GM19328 (cell line): ENCODE data around the gene TPRN.

Experiments
- ATAC-seq: cut with Tn5 transposase; IDR thresholded peaks from one replicate; pipeline ENCODE4 v1.9.1; 2021; ENCODE audit warnings: mild to moderate bottlenecking, moderate library complexity; ENCODE audit not compliant: unreplicated experiment

TPRN gene

DNA sequence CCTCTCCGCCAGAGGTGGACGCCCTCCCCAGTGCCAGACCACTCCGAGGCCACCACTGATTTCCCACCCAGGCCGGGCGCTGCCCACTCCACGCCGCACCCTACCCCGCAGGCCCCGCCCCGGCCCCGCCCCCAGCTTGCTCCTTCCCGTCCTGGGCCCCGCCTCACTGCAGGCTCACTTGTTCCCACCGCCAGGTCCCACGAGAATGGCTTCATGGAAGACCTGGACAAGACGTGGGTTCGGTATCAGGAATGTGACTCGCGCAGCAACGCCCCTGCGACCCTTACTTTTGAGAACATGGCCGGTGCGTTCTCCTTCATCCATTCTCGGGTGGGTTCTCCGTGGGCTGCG is 37.2 kb downstream of the TPRN start:
- ATAC-seq, result no peak

DNA sequence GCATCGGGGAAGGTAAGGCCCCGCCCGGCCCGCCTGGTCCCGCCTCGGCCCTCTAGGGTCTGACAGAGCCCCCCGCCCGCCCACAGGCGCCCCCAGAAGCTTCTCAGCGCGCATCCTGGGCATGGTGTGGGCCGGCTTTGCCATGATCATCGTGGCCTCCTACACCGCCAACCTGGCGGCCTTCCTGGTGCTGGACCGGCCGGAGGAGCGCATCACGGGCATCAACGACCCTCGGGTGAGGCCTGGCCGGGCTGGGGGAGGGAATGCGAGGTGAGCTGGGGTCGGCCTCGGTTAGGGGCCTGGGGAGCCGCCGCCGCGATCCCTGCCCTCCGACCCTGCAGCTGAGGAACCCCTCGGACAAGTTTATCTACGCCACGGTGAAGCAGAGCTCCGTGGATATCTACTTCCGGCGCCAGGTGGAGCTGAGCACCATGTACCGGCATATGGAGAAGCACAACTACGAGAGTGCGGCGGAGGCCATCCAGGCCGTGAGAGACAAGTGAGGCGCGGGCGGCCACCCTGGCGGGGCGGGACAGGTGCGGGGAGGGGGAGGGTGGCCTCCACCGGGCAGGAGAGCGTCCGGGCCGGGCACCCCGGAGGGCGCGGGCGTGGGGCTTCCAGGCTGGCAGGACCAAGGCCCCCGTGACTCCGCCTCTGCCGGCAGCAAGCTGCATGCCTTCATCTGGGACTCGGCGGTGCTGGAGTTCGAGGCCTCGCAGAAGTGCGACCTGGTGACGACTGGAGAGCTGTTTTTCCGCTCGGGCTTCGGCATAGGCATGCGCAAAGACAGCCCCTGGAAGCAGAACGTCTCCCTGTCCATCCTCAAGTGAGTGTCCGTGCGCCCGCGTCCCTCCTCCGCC is 37.8 kb downstream of the TPRN start:
- ATAC-seq, result no peak

DNA sequence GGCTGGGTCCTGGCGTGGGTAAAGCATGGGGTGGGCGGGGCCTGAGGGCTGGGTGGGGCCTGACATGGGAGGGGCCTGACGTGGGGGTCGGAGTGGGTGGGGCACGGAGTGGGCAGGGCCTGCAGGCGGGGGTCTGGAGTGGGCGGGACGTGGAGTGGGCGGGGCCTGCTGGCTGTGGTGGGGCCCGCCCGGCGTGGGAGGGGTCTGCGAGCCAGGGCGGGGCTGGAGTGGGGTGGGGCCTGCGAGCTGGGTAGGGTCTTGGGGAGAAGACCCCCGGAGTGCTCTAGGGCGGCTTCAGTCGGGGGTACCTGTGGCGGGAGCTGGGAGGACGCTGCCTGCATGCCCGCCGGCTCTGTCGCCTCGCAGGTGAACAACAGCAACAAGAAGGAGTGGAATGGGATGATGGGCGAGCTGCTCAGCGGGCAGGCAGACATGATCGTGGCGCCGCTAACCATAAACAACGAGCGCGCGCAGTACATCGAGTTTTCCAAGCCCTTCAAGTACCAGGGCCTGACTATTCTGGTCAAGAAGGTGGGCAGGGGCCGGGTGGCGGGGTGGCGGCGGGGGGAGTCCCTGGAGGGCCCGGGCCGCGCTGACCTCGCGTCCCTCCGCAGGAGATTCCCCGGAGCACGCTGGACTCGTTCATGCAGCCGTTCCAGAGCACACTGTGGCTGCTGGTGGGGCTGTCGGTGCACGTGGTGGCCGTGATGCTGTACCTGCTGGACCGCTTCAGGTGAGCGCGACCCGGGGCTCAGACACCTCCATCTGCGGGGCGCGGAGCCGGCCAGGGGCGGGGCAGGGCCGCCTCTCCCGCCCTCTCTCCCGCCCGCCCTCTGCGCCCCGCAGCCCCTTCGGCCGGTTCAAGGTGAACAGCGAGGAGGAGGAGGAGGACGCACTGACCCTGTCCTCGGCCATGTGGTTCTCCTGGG is 38.7 kb downstream of the TPRN start:
- no peak for ATAC-seq

- no peak for ATAC-seq
Observed at GRCh38 chr9:137160716-137161557, 39.6 kb downstream of the TPRN start.

DNA sequence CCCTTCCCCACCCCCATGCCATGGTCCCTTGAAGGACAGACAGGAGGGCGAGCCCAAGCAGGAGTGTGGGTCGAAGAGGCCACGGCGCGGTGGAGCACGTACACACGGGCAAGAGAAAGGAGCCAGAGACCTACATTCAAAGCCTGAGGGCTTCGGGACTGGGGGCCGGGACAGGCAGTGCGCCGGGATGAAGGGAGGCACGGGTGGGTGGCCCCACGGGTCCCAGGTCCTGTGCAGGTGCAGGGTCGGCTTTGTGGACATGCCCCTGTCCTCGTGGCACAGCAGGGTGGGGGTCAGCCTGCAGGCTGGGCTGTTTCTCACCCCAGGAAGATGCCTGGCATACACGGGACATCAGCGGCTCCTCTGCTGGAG is 40.5 kb downstream of the TPRN start:
- no peak for ATAC-seq

GRCh38 chr9:137159105-137160053 is 41.2 kb downstream of the TPRN start:
- ATAC-seq, result no peak

DNA sequence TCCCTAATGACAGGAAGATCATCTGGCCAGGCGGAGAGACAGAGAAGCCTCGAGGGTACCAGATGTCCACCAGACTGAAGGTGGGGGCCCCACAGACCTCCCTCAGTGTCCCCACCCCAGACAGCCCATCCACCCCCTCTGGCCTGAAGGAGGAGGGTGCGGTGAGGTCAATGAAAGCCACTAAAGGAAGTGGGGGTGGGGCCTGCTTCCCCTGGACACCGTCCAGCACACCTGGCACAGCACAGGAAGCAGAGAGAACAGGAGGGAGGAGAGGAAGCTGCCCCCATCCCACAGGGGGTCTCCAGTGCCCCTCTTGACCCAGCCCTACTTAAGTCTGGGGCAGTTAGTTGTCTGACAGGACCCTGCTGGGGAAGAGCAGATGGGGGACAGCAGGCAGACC is 41.9 kb downstream of the TPRN start:
- ATAC-seq, result no peak

DNA sequence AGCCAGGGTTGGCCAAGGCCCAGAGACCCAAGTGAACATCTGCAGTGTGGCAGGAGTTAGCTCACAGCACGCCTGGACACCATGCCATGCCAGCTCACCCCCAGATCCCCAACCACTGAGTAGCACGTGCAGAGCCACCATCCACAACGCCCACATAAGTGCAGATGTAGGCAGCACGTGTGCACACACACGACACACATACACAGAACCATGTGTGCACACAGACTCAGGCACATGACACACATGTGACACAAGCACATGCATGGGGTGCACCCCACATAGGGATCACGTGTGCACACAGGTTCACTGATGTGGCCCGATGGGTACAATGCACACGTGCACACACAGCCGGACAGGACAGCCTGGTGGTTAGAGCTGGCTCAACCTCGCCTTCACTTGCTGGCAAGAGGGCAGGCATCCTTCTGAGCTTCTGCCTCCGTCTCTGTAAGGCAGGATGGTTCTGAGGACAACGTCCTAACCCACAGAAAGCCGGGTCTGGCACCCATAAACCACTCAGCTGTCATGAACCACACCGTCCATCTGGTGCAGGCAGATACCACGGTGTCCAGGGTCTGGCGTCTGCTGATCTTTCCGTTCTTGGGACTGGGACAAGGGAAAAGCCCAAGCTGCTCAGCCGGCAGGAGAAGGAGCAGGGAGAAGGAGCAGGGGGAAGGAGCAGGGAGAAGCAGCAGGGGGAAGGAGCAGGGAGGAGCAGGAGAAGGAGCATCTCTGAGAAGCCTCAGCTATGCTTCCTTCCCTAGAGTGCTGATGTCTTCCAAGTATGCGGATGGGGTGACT is 42.7 kb downstream of the TPRN start:
- no peak for ATAC-seq

DNA sequence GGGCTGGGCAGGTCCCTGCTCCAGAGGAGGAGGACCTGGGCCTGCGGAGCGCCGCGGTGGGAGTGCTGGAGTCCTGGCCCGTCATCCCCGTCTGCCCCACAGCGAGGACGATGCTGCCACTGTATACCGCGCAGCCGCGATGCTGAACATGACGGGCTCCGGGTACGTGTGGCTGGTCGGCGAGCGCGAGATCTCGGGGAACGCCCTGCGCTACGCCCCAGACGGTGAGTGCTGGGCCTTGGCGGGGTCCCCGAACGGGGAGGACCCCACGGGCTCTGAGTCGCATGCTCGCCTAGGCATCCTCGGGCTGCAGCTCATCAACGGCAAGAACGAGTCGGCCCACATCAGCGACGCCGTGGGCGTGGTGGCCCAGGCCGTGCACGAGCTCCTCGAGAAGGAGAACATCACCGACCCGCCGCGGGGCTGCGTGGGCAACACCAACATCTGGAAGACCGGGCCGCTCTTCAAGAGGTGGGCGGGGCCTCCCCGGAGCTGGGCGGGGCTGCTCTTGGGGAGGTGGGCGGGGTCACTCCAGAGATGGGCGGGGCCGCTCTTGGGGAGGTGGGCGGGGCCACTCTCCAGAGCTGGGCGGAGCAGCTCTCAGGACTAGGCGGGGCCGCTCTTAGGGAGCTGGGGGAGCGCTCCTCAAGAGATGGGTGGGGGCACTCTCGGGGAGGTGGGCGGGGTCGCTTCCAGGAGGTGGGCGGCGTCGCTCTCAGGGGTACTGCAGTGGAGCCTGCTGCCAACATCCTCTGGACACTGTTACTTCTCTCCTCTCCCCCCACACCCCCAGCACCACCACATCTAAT is 43.8 kb downstream of the TPRN start:
- ATAC-seq, result no peak

DNA sequence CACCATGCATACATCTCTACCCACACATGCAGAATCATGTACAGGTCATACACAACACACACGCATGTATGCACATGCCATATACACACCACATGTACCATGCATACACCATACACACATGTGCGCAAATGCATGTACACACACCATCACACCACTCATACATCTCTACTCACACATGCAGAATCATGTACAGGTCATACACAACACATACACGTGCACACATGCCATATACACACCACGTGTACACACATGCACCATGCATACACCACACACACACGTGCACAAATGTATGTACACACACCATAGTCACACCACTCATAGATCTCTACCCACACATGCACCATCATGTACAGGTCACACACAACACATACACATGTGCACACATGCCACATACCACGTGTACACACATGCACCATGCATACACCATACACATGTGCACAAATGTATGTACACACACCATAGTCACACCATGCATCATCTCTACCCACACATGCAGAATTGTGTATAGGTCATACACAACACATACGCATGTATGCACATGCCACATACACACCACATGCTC is 47.6 kb downstream of the TPRN start:
- ATAC-seq, result no peak

- ATAC-seq, result no peak
Observed at GRCh38 chr9:137150617-137151457, 49.7 kb downstream of the TPRN start.

DNA sequence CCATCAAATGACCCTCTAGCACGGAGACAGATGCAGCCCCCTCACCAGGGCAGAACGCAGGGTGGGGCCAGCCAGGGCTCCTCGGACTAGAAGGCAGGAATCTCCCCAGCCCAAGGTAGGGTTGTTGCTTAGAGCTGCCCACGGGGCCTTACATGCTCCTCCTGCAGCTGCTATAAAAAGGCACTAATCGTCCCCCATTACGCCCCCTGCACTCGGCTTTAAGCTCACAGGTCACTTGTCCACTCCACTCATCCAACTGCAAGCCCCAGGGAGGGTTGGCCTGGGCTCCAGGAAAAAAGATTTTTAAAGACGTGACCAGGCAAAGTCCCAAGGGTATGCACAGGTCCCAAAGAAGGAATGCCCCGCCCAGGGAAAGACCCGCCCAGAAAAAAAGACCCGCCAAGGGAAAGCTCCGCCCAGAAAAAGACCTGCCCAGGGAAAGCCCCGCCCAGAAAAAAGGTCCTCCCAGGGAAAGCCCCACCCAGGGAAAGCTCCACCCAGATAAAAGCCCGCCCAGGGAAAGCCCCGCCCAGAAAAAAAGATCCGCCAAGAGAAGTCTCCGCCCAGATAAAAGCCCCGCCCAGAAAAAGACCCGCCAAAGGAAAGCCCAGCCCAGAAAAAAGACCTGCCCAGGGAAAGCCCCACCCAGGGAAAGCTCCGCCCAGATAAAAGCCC is 50.5 kb downstream of the TPRN start:
- no peak for ATAC-seq

GRCh38 chr9:137149363-137149762 is 51.2 kb downstream of the TPRN start:
- ATAC-seq, result no peak

GRCh38 chr9:137148661-137149060 is 51.9 kb downstream of the TPRN start:
- no peak for ATAC-seq

DNA sequence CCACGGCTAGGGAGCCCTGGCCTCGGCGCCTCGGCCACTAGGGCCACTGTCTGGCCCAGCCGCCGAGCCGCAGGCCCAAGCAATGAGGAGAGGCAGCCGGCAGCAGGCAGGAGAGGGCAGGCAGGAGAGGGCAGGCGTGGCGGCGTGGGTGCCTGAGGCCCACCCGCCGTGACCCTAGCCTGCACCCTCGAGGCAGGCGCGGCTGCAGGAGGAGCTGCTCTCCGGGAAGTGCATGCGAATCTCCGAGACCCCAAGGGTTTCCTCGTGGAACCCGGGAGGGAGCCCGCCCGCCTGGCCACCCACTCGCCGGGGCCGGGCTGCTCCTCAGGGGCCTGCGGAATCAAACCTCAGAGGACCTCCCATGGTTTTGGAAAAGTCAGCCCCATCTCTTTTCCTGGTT is 52.3 kb downstream of the TPRN start:
- no peak for ATAC-seq

- no peak for ATAC-seq
Observed at GRCh38 chr9:137147793-137148160, 52.8 kb downstream of the TPRN start.
